IPS DF 6.9 (cell line): ENCODE results near the gene HMGCS1.

Experiments
- DNase-seq: peaks from one replicate; pipeline ENCODE4 v3.0.0-alpha.2; 2013; ENCODE audit warnings: low read depth, low spot score
- H3K27ac ChIP-seq: one replicate; pipeline ENCODE4 v1.5.1; 2013; ENCODE audit warnings: low read length, control low read depth
- H3K27me3 ChIP-seq: 2 replicates; pipeline ENCODE4 v1.6.1; 2013; ENCODE audit warnings: mild to moderate bottlenecking, low read length; ENCODE audit not compliant: control insufficient read depth, insufficient read depth
- H3K36me3 ChIP-seq: 2 replicates; pipeline ENCODE4 v1.6.1; 2013; ENCODE audit warnings: low read length; ENCODE audit not compliant: control insufficient read depth, insufficient read depth
- H3K4me1 ChIP-seq: 2 replicates; pipeline ENCODE4 v1.6.1; 2013; ENCODE audit warnings: low read length; ENCODE audit not compliant: control insufficient read depth, insufficient read depth
- H3K4me3 ChIP-seq: 2 replicates; pipeline ENCODE4 v1.5.1; 2013; ENCODE audit warnings: mild to moderate bottlenecking, low read length
- H3K9me3 ChIP-seq: 2 replicates; pipeline ENCODE4 v1.6.1; 2013; ENCODE audit warnings: low read length, inconsistent platforms; ENCODE audit not compliant: control insufficient read depth, insufficient read depth
- WGBS: extraction: QIAGEN DNeasy Blood & Tissue Kit; methylation state at CpG from one replicate; pipeline ENCODE4 v1.1.7; 2013; ENCODE audit warnings: mixed read lengths, missing lambda C conversion rate; ENCODE audit not compliant: insufficient read length, insufficient coverage; 5-methylcytosine and 5-hydroxymethylcytosine counted together

Gene HMGCS1

GRCh38 chr5:43302481-43302880 lies 10.7 kb downstream of the HMGCS1 start:
- Histone ChIP-seq H3K4me1 (0 out of 2 replicates have a peak, but pooled peaks cover 1% of the 10 kb centered on the region), H3K27me3 (no peaks in the 10 kb centered on the region)
- WGBS: no CpG with 5 or more reads among the region's 3 CpGs

DNA sequence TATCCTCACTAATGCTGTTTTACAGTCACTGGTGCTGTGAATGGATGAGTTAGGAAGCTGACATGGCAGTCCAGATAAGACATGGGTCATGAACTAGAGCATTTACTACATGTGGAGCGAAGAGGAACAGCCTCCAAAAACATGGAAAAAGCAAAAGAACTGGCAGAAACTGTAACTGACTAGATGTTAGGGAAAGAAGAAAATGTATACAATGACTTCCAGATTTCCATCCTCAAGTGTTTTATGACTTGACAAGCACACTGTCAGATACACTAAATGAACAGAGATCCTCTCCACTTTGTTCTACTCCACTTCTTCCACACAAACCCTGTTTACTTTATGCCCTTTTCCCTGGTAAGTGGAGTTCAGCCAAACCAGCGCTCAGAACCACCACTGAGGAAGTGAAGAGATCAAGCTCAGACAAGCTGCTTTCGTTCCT lies 11.5 kb downstream of the HMGCS1 start:
- 0 out of 2 replicates have a peak, but pooled peaks cover 1% of the 10 kb centered on the region for H3K4me1 ChIP-seq
- no peaks in the 10 kb centered on the region for H3K27me3 ChIP-seq
- H3K36me3 ChIP-seq: peaks cover 10% of the 10 kb centered on the region; the same call in 1 of the 2 replicates
- H3K4me3 ChIP-seq: no peak overlapping the region
- WGBS: no CpG with 5 or more reads among the region's 3 CpGs
- no peak overlapping the region for H3K27ac ChIP-seq
- H3K9me3 ChIP-seq: no peaks in the 10 kb centered on the region
- DNase-seq: no peak

More at GRCh38 chr5:43302481-43302880, 10.7 kb downstream of the HMGCS1 start:
- Histone ChIP-seq H3K9me3 (no peaks in the 10 kb centered on the region), H3K27ac (no peak overlapping the region), H3K36me3 (peaks cover 8% of the 10 kb centered on the region; the same call in 1 of the 2 replicates), H3K4me3 (no peak overlapping the region)
- DNase-seq: no peak

GRCh38 chr5:43300112-43300511 lies 13.1 kb downstream of the HMGCS1 start:
- WGBS: no CpG with 5 or more reads among the region's 1 CpG
- Histone ChIP-seq H3K4me3 (no peak overlapping the region), H3K9me3 (no peaks in the 10 kb centered on the region), H3K27me3 (no peaks in the 10 kb centered on the region), H3K4me1 (0 out of 2 replicates have a peak, but pooled peaks cover 1% of the 10 kb centered on the region), H3K27ac (no peak overlapping the region), H3K36me3 (peaks cover 12% of the 10 kb centered on the region)
- DNase-seq: no peak

- H3K9me3 ChIP-seq: no peaks in the 10 kb centered on the region
- no peak overlapping the region for H3K4me3 ChIP-seq
- H3K27me3 ChIP-seq: no peaks in the 10 kb centered on the region
- no CpG with 5 or more reads among the region's 5 CpGs for WGBS
- H3K27ac ChIP-seq: no peak overlapping the region
- H3K36me3 ChIP-seq: peaks cover 20% of the 10 kb centered on the region
- 0 out of 2 replicates have a peak, but pooled peaks cover 1% of the 10 kb centered on the region for H3K4me1 ChIP-seq
- no peak for DNase-seq
Measured at GRCh38 chr5:43298443-43298842, 14.8 kb downstream of the HMGCS1 start.

DNA sequence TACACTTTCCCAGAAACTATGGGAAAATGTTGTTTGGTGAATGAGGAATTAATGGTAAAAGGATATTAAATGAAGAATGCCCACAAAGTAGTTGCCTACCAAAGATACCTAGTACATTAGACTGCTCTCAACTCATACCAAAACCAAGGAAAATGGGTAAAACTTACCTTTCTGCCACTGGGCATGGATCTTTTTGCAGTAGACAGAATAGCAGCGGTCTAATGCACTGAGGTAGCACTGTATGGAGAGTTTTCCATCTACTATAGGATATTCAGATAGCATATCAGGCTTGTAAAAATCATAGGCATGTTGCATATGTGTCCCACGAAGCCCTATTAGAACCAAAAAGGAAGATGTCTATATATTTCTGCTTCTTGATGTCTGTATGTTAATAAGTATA lies 16.4 kb downstream of the HMGCS1 start:
- peaks cover 20% of the 10 kb centered on the region for H3K36me3 ChIP-seq

GRCh38 chr5:43295202-43295601 lies 18.0 kb downstream of the HMGCS1 start:
- no peaks in the 10 kb centered on the region for H3K27me3 ChIP-seq
- no CpG with 5 or more reads among the region's 2 CpGs for WGBS
- no peaks in the 10 kb centered on the region for H3K9me3 ChIP-seq
- no peak overlapping the region for H3K27ac ChIP-seq
- no peaks in the 10 kb centered on the region for H3K4me1 ChIP-seq
- no peak for DNase-seq
- no peak overlapping the region for H3K4me3 ChIP-seq
- H3K36me3 ChIP-seq: peaks cover 20% of the 10 kb centered on the region

More for the DNA sequence above, 16.4 kb downstream of the HMGCS1 start:
- Histone ChIP-seq H3K4me3 (no peak overlapping the region), H3K27me3 (no peaks in the 10 kb centered on the region), H3K9me3 (no peaks in the 10 kb centered on the region), H3K27ac (no peak overlapping the region), H3K4me1 (no peaks in the 10 kb centered on the region)
- WGBS: no CpG with 5 or more reads among the region's 2 CpGs
- no peak for DNase-seq

DNA sequence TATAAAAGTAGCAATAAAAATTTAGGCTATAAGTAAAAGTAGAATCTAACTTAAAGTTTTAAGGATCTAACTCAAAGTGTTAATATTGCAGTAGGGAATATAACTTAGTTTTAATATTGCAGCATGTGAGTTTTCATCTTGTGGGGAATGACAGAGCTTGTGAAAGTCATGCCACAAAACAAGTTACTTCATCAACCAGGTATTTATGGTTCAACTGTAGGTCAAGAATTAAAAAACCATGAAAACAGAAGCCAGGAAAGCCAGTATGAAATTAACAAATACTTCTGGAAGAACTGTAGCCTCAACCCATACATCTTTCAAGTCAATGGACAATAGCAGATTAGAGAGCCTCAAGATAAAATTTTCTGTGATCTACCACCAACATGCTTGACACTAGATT lies 19.0 kb downstream of the HMGCS1 start:
- H3K4me1 ChIP-seq: no peaks in the 10 kb centered on the region
- no peak overlapping the region for H3K27ac ChIP-seq
- H3K27me3 ChIP-seq: no peaks in the 10 kb centered on the region
- no peak for DNase-seq
- H3K36me3 ChIP-seq: peaks cover 20% of the 10 kb centered on the region
- H3K4me3 ChIP-seq: no peak overlapping the region
- no peaks in the 10 kb centered on the region for H3K9me3 ChIP-seq

DNA sequence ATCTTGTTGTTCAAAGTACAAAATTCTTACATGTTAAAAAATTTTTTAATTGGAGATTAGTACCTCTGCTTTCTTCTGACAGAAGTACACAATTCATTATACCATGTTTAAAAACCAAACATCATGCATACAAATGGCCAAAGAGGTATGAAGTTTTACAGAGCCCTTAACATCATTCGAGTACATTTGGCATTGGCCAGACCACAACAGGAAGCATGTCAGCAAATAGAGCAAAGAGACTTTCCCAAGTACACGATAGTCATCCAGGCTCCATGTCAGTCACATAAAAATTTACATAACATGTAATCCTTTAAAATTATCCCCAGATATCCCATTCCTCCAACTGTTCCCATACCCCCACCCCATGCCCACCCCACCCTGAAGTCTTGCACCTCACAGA lies 22.5 kb downstream of the HMGCS1 start:
- Histone ChIP-seq H3K27me3 (no peaks in the 10 kb centered on the region), H3K4me1 (no peaks in the 10 kb centered on the region), H3K4me3 (no peak overlapping the region), H3K9me3 (no peaks in the 10 kb centered on the region), H3K36me3 (peaks cover 13% of the 10 kb centered on the region), H3K27ac (no peak overlapping the region)
- no peak for DNase-seq
- WGBS: no CpG with 5 or more reads among the region's 2 CpGs

GRCh38 chr5:43288269-43288831 lies 24.9 kb downstream of the HMGCS1 start:
- Histone ChIP-seq H3K36me3 (peaks cover 2% of the 10 kb centered on the region; the same call in 1 of the 2 replicates), H3K27ac (no peak overlapping the region)

DNA sequence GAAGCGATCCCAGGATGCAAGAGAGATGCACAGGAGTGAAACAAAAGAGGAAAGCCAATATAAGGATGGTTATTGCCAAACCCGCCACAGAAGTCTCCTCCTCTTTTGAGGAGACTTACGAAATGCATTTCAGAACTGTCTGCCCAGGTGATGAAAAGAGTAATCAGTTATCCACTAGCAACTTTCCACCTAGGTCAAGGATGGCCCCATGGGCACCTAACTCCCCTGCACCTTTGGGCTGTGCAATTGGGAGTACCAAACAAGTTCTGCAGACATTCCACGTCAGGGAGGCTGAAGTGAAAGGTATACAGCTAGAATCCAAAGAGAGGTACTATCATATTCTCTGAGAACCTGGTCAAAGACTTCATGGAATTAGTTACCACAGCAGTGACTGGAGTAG lies 25.7 kb downstream of the HMGCS1 start:
- Histone ChIP-seq H3K27me3 (no peaks in the 10 kb centered on the region), H3K4me1 (no peaks in the 10 kb centered on the region), H3K27ac (no peak overlapping the region), H3K36me3 (peaks cover 2% of the 10 kb centered on the region; the same call in 1 of the 2 replicates), H3K9me3 (no peaks in the 10 kb centered on the region), H3K4me3 (no peak overlapping the region)
- no CpG with 5 or more reads among the region's 4 CpGs for WGBS
- no peak for DNase-seq

More at GRCh38 chr5:43288269-43288831, 24.9 kb downstream of the HMGCS1 start:
- H3K9me3 ChIP-seq: no peaks in the 10 kb centered on the region
- no peaks in the 10 kb centered on the region for H3K27me3 ChIP-seq
- H3K4me1 ChIP-seq: no peaks in the 10 kb centered on the region
- no CpG with 5 or more reads among the region's 1 CpG for WGBS
- no peak overlapping the region for H3K4me3 ChIP-seq
- DNase-seq: no peak

- no peak overlapping the region for H3K27ac ChIP-seq
- H3K4me1 ChIP-seq: no peaks in the 10 kb centered on the region
- no peak overlapping the region for H3K4me3 ChIP-seq
- no peaks in the 10 kb centered on the region for H3K9me3 ChIP-seq
- no peaks in the 10 kb centered on the region for H3K27me3 ChIP-seq
- DNase-seq: no peak
- peaks cover 2% of the 10 kb centered on the region; the same call in 1 of the 2 replicates for H3K36me3 ChIP-seq
Measured at GRCh38 chr5:43286623-43287022, 26.6 kb downstream of the HMGCS1 start.
